Astrocyte (in vitro differentiated cells and primary cell): ENCODE measurements around the gene CSF1R. TPM values are rescaled to one million over a fixed set of nuclear protein-coding genes. Genes with fewer than 3 reads are reported as not detected.

Experiments used
- DNase-seq: peaks from one replicate; pipeline ENCODE4 v3.0.0-alpha.2; 2010; ENCODE audit warnings: low read depth
- FAIRE-seq: peaks from 2 replicates; lab custom pipeline; 2011; peaks lifted over from hg19 to GRCh38; lab: Jason Lieb, UNC
- H2AFZ ChIP-seq: 2 replicates; pipeline ENCODE4 v1.6.0; 2012; ENCODE audit warnings: low read depth, low read length, inconsistent platforms
- H3K27ac ChIP-seq: 2 replicates; pipeline ENCODE4 v1.5.1; 2011; ENCODE audit warnings: low read depth, low read length, inconsistent platforms
- H3K27me3 ChIP-seq: 2 replicates; pipeline ENCODE4 v1.6.0; 2011; ENCODE audit warnings: low read length, inconsistent platforms; ENCODE audit not compliant: insufficient read depth
- H3K36me3 ChIP-seq: 2 replicates; pipeline ENCODE4 v1.5.1; 2011; ENCODE audit warnings: low read length, inconsistent platforms; ENCODE audit not compliant: insufficient read depth
- H3K4me1 ChIP-seq: 2 replicates; pipeline ENCODE4 v1.5.1; 2011; ENCODE audit warnings: low read length, inconsistent platforms; ENCODE audit not compliant: insufficient read depth
- H3K4me2 ChIP-seq: 2 replicates; pipeline ENCODE4 v1.6.0; 2012; ENCODE audit warnings: low read length, inconsistent platforms
- H3K4me3 ChIP-seq: 2 replicates; pipeline ENCODE4 v1.5.1; 2011; ENCODE audit warnings: low read depth, mild to moderate bottlenecking, low read length, inconsistent platforms; ENCODE audit not compliant: insufficient read depth
- H3K79me2 ChIP-seq: 2 replicates; pipeline ENCODE4 v1.6.0; 2012; ENCODE audit warnings: mild to moderate bottlenecking, low read length, inconsistent platforms; ENCODE audit not compliant: insufficient read depth
- H3K9ac ChIP-seq: 2 replicates; pipeline ENCODE4 v1.6.0; 2012; ENCODE audit warnings: mild to moderate bottlenecking, low read length, inconsistent platforms
- H3K9me3 ChIP-seq: 2 replicates; pipeline ENCODE4 v1.5.1; 2012; ENCODE audit warnings: low read depth, mild to moderate bottlenecking, low read length, inconsistent platforms; ENCODE audit not compliant: insufficient read depth
- H4K20me1 ChIP-seq: 2 replicates; pipeline ENCODE4 v1.6.0; 2012; ENCODE audit warnings: low read length, inconsistent platforms; ENCODE audit not compliant: insufficient read depth
- H3K27ac Mint-ChIP-seq: one replicate; pipeline ENCODE4 v1.8.0; 2021; ENCODE audit warnings: mild to moderate bottlenecking, mixed read lengths; ENCODE audit not compliant: unreplicated experiment
- H3K27me3 Mint-ChIP-seq: one replicate; pipeline ENCODE4 v1.8.0; 2021; ENCODE audit warnings: low read depth, mixed read lengths; ENCODE audit not compliant: unreplicated experiment
- H3K36me3 Mint-ChIP-seq: one replicate; pipeline ENCODE4 v1.8.0; 2021; ENCODE audit warnings: low read depth, mixed read lengths; ENCODE audit not compliant: unreplicated experiment
- H3K4me1 Mint-ChIP-seq: one replicate; pipeline ENCODE4 v1.8.0; 2021; ENCODE audit warnings: low read depth, mixed read lengths; ENCODE audit not compliant: unreplicated experiment
- H3K4me3 Mint-ChIP-seq: one replicate; pipeline ENCODE4 v1.8.0; 2021; ENCODE audit warnings: mild to moderate bottlenecking, moderate library complexity, mixed read lengths; ENCODE audit not compliant: unreplicated experiment
- H3K9me3 Mint-ChIP-seq: one replicate; pipeline ENCODE4 v1.8.0; 2021; ENCODE audit warnings: mild to moderate bottlenecking, mixed read lengths; ENCODE audit not compliant: unreplicated experiment
- EZH2 ChIP-seq: IDR thresholded peaks from 2 replicates; pipeline ENCODE4 v1.6.1; 2012; ENCODE audit warnings: mild to moderate bottlenecking, low read length, inconsistent platforms; ENCODE audit not compliant: insufficient read depth
- total RNA-seq: library from RNA; stranded (reverse); gene quantifications from 2 replicates; pipeline ENCODE4 v1.2.1, GENCODE V29; 2021
- TF ChIP-seq, protein P1 (sequence below): IDR thresholded peaks from 2 replicates; pipeline ENCODE4 v1.5.1; 2011; ENCODE audit warnings: low read depth, mild to moderate bottlenecking, inconsistent platforms, low read length, moderate library complexity; ENCODE audit not compliant: insufficient read depth

The CSF1R gene
- total RNA-seq, 1 donor from 2014 or later, result 1.4 TPM

GRCh38 chr5:150023136-150023535 lies 63.2 kb downstream of the CSF1R start:
- Histone ChIP-seq H3K9ac (peak overlapping the region; percentile 67), H3K27me3 (no peaks in the 10 kb centered on the region), H2AFZ (no peak overlapping the region), H3K4me1 (peaks cover 28% of the 10 kb centered on the region), H3K4me3 (no peak overlapping the region), H3K36me3 (peaks cover 61% of the 10 kb centered on the region), H3K9me3 (no peaks in the 10 kb centered on the region), H3K27ac (peak overlapping the region; percentile 79), H4K20me1 (peaks cover 3% of the 10 kb centered on the region), H3K4me2 (peak overlapping the region; percentile 80), H3K79me2 (peaks cover 18% of the 10 kb centered on the region)
- TF ChIP-seq EZH2, result no peak
- no peaks in the 10 kb centered on the region for H3K27me3 Mint-ChIP-seq
- peaks cover 36% of the 10 kb centered on the region for H3K4me1 Mint-ChIP-seq
- FAIRE-seq, result no peak
- DNase-seq, result no peak
- peaks cover 22% of the 10 kb centered on the region for H3K36me3 Mint-ChIP-seq
- H3K9me3 Mint-ChIP-seq, result no peaks in the 10 kb centered on the region
- H3K4me3 Mint-ChIP-seq, result no peak overlapping the region
- no peak overlapping the region for H3K27ac Mint-ChIP-seq

- FAIRE-seq (no peak), DNase-seq (no peak)
- Mint-ChIP-seq H3K27me3 (no peaks in the 10 kb centered on the region), H3K36me3 (peaks cover 22% of the 10 kb centered on the region), H3K4me1 (peaks cover 36% of the 10 kb centered on the region), H3K4me3 (no peak overlapping the region), H3K9me3 (no peaks in the 10 kb centered on the region), H3K27ac (no peak overlapping the region)
- peaks cover 61% of the 10 kb centered on the region for H3K36me3 ChIP-seq
- H4K20me1 ChIP-seq, result peaks cover 3% of the 10 kb centered on the region
- TF ChIP-seq EZH2, result no peak
- TF ChIP-seq, protein P1, sequence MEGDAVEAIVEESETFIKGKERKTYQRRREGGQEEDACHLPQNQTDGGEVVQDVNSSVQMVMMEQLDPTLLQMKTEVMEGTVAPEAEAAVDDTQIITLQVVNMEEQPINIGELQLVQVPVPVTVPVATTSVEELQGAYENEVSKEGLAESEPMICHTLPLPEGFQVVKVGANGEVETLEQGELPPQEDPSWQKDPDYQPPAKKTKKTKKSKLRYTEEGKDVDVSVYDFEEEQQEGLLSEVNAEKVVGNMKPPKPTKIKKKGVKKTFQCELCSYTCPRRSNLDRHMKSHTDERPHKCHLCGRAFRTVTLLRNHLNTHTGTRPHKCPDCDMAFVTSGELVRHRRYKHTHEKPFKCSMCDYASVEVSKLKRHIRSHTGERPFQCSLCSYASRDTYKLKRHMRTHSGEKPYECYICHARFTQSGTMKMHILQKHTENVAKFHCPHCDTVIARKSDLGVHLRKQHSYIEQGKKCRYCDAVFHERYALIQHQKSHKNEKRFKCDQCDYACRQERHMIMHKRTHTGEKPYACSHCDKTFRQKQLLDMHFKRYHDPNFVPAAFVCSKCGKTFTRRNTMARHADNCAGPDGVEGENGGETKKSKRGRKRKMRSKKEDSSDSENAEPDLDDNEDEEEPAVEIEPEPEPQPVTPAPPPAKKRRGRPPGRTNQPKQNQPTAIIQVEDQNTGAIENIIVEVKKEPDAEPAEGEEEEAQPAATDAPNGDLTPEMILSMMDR, result no peak
- peaks cover 20% of the 10 kb centered on the region for H3K79me2 ChIP-seq
- H2AFZ ChIP-seq, result no peak overlapping the region
- no peaks in the 10 kb centered on the region for H3K27me3 ChIP-seq
- peak overlapping the region; percentile 79 for H3K27ac ChIP-seq
- H3K9ac ChIP-seq, result peak overlapping the region; percentile 67
- H3K9me3 ChIP-seq, result no peaks in the 10 kb centered on the region
- H3K4me1 ChIP-seq, result peaks cover 32% of the 10 kb centered on the region
- H3K4me2 ChIP-seq, result peak overlapping the region; percentile 80
- H3K4me3 ChIP-seq, result peak overlapping the region; percentile 32
These were observed 63.7 kb downstream of the CSF1R start for GRCh38 chr5:150022681-150023080.

DNA sequence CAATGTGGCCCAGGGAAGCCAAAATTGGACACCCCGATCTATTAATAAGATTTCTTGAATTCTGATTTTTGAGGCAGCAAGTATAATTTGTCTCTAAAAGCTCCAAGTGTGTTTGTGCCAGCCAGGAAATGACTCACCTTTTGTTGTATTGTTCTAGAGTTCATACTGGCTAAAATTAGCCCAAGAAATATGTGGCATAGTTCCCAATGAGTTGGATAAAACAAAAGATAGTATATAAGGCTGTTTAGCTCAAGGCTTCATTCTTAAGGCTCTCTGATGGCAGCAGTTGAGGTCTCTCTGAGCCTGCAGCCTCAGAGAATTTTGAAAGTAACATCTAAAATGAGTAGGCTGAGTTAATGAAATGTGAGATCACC lies 64.2 kb downstream of the CSF1R start:
- H3K9me3 Mint-ChIP-seq, result no peaks in the 10 kb centered on the region
- H3K36me3 Mint-ChIP-seq, result peaks cover 22% of the 10 kb centered on the region
- H3K4me1 Mint-ChIP-seq, result peaks cover 36% of the 10 kb centered on the region
- Histone ChIP-seq H4K20me1 (peaks cover 8% of the 10 kb centered on the region), H3K4me2 (peak overlapping the region; percentile 80), H3K27me3 (no peaks in the 10 kb centered on the region), H3K9me3 (no peaks in the 10 kb centered on the region), H2AFZ (no peak overlapping the region), H3K9ac (peak overlapping the region; percentile 67), H3K36me3 (peaks cover 61% of the 10 kb centered on the region), H3K4me3 (peak overlapping the region; percentile 32), H3K27ac (peak overlapping the region; percentile 79), H3K4me1 (peaks cover 37% of the 10 kb centered on the region), H3K79me2 (peaks cover 20% of the 10 kb centered on the region)
- peak overlapping the region; percentile 74 for H3K4me3 Mint-ChIP-seq
- H3K27me3 Mint-ChIP-seq, result no peaks in the 10 kb centered on the region
- peak; percentile 94 for DNase-seq
- TF ChIP-seq, protein P1, result no peak
- TF ChIP-seq EZH2, result no peak
- H3K27ac Mint-ChIP-seq, result peak overlapping the region; percentile 95
- peak; percentile 9 for FAIRE-seq
